Endometrial microvascular endothelial cells (primary cell): ENCODE data around the gene SLC39A10. TPM values are rescaled to one million over a fixed set of nuclear protein-coding genes. Genes with fewer than 3 reads are reported as not detected.

Source experiments
- in situ Hi-C: cut with HindIII; loops from 2 replicates; pipeline ENCODE4 v1.10.0; 2017; ENCODE audit warnings: low sequenced_read_pairs, low pct_unique_long_range_greater_than_20kb; ENCODE audit errors: inconsistent ontology term
- total RNA-seq: library from RNA; depleted of rRNA; stranded (reverse); fragments of >200 nt; gene quantifications from one replicate; pipeline ENCODE4 v1.2.3, GENCODE V29; 2015; ENCODE audit errors: inconsistent ontology term

The SLC39A10 gene
- total RNA-seq, 1 donor from 2014 or later, result 21.1 TPM

- in situ Hi-C loops, result no loop called here
These were observed 43.5 kb downstream of the SLC39A10 start for GRCh38 chr2:195700480-195700879.

DNA sequence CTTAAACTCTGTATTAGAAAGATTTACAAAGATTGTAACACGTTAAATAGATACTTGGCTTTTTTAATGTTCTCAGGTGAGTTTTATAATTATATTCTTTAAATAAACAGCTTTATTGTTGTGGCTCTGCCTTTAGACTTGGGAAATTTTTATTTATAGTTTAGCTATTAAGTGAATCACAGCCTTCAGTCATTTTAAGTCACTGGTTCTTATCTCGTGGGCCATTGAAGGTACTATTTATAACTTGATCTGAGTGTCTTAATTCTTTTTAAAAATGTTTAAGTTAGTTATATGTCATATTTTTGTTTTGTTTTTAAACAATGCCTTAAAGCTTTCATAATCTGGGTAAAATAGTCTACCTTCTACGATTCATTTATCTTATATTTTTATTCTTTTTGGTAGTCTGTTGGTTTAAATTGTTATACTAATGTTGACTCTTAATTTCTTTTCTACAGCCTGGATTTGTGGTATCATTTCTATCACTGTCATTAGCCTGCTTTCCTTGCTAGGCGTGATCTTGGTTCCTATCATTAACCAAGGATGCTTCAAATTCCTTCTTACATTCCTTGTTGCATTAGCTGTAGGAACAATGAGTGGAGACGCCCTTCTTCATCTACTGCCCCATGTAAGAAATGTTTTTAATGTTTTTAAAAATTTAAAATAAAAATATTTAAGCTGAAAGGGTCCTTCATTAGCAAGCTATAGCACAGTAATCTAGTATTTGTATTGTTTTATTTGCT is 49.3 kb downstream of the SLC39A10 start:
- in situ Hi-C loops, result no loop called here

DNA sequence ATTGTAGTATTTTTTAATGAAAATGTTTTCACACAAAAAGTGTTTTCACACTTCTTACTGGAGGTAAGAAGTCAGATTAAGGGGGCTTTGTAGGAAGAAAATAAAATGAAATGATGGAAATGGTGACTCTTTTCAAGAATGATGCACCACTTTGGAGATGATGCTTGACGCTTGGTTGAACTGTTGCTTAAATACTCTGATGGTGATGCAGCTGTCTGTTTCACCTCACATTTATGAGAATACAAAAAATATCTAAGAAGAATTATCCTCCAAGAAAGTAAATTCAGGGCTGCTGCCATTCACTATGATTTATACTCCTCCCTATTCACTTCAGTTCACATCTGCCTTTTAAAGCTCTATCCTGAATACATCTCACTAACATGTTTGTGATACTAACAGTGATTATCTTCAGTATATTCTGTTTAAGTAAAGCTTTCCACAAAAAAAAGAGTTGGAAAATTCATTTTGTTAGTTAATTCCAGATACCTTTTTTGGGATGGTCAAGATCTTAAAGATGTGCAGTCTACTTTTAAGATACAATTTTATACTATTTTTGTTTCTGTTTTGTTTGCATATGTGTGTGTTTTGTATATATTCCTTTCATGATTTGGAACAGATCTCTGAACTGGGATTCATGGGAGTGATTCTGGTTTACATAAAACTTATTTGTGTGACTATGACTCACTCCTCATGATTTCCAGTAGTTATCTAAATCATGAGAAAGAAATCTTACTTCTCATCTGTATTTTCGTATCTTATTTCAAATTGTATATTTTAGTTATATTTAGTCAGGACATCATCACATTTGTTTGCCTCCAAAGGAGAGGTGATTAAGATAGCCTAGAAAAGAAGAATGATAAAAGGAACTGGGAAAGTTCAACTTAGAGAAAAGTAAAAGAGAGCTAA is 53.1 kb downstream of the SLC39A10 start:
- in situ Hi-C loops, result no loop called here

- in situ Hi-C loops, result no loop called here
These were observed 54.5 kb downstream of the SLC39A10 start for GRCh38 chr2:195711478-195711877.

GRCh38 chr2:195716466-195716865 is 59.4 kb downstream of the SLC39A10 start:
- in situ Hi-C loops, result no loop called here

GRCh38 chr2:195721042-195721441 is 64.0 kb downstream of the SLC39A10 start:
- in situ Hi-C loops, result no loop called here

DNA sequence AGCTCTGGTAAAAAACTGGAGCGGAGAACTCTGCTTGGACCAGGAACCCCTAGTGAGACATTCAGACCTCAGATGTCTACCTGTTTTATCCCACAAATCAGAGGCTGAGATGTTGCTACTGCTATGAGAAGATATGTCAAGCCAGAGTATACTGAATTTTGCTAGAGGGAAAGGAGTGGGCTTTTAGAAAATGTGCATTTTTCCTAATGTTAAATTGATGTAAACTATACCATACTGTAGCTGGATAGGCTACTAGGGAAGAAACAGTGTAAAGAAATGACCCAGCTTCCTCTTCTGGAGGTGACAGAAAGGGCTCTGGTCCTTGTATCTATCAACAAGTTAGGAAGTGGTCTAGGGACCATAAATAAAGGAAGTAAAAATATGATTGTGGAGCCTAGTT is 65.0 kb downstream of the SLC39A10 start:
- in situ Hi-C loops, result no loop called here

GRCh38 chr2:195727106-195727505 is 70.1 kb downstream of the SLC39A10 start:
- in situ Hi-C loops, result no loop called here

GRCh38 chr2:195730912-195731311 is 73.9 kb downstream of the SLC39A10 start:
- in situ Hi-C loops, result no loop called here

- in situ Hi-C loops, result no loop called here
These were observed 75.5 kb downstream of the SLC39A10 start for GRCh38 chr2:195732574-195732973.

- in situ Hi-C loops, result no loop called here
These were observed 76.8 kb downstream of the SLC39A10 start for GRCh38 chr2:195733831-195734230.

DNA sequence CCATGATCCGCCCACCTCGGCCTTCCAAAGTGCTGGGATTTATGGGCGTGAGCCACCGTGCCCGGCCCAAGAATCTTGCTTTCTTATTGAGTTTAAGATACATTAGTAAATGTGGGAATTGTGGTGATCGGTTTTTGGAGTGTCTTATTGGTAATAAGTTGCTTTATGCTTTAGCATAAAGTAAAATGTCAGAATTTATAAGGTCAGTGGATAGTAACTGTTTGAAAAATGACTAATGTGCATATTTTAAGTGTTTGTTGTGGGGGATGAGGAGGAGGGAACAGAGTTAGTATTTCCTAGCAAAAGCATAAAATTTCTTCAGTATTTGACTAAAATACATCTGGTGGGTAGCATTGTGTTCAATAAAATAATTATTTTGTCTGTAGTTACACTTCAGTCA is 77.4 kb downstream of the SLC39A10 start:
- in situ Hi-C loops, result no loop called here

DNA sequence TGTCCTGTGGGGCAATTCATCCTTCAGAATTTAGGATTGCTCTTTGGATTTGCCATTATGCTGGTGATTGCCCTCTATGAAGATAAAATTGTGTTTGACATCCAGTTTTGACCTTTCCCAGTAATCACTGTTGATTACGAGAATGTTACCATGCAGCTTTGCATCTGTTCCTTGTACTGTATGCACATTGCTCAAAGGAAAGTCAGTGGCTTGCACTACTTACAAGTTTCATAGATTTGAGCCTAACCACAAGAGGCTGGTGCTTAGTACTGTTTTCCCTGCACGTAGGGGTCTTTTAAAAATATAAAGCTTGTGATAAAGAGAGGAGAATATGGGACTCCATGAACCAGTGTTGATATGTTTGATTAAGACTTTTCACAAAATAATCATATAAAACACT is 77.9 kb downstream of the SLC39A10 start:
- in situ Hi-C loops, result no loop called here

DNA sequence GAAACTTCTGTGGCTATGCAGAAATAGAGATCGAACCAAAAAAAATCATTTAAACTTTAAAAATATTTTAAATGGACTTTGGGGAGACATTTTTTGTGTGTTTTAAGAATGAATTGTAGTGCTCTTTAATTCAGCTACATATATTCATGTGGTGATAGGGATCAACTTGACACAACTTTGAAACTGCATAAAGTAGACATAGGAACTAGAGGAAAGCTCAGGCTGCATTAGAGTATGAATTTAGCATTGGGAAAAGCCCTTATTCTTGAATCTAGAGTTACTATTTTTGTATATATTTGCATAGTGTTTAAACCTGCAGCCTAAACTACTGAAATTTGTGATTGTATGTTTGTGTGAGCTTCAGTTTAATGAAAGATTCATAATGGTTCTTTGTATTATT is 78.3 kb downstream of the SLC39A10 start:
- in situ Hi-C loops, result no loop called here

DNA sequence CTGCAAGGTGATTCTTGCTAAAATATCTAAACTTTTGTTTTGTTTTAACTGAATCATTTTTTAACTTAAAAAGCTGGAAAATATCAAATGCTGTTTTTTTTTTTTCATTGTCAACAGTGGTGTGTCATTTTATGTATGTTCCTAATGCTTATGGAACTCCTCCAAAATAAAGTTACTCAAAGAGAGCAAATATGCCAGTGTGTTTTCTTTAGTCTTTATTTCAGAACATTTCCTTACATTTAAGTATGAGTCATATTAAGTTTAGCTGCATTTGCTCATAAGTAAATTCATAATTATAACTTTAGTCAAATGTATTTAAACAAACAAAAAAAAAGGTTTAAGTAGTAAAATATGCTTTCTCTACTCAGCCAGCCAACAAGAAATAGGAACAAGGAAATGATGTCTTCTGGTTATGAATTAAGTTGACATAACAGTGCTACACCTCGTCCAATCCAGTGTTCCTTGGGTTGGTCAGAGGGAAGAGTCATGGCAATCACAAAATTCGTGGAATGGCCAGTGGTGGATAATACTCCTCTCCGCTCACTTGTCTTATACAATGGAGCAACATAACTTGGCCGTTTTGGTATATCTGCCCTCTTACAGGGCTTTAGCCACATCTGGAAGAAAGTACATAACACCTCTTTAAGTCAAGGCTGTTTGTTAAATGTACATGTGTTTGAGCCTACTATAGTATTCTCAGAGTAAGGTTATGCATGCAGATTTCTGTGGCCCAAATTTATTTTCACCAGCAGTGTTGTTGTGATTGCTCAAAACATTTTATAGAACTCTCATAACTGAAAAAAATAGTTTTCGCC is 80.7 kb downstream of the SLC39A10 start:
- in situ Hi-C loops, result no loop called here

- in situ Hi-C loops, result no loop called here
These were observed 84.2 kb downstream of the SLC39A10 start for GRCh38 chr2:195741191-195741590.

DNA sequence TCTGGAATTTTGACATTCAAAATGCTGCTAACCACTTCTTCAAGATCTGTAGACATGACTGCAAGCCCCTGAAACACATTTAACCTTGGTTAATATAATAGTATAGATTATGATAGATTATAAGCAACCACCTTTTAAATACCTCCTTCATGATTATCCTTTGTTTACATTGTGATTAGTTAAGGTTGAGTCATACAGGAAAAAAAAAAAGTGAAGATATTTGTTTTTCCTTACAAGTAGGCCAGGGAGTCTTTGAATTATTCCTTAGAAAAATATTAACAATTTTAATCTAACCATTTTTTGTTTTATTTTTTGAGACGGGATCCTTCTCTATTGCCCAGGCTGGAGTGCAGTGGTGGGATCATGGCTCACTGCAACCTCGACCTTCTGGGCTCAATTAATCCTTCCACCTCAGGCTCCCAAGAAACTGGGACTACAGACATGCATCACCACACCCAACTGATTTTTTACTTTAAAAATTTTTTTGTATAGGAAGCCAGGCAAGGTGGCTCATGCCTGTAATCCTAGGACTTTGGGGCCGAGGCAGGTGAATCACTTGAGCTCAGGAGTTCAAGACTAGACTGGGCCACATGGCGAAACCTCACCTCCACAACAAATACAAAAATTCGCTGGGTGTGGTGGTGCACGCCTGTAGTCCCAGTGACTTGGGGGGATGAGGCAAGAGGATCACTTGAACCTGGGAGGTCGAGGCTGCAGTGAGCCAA is 99.4 kb downstream of the SLC39A10 start:
- in situ Hi-C loops, result no loop called here

DNA sequence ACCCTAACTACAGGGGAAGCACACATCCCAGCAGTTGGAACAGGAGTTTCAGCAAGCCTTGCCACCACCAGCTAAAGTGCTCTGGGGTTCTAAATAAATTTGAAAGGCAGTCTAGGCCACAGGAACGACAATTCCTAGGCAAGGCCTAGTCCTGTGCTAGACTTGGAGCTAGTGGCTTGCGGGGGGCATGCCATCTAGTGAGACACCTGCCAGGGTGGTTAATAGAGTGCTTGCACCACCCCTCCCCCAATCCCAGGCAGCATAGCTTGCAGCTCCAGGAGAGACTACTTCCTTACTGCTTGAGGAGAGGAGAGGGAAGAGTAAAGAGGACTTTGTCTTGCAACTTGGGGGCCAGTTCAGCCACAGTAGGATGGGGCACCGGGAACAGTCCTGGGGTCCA is 101.8 kb downstream of the SLC39A10 start:
- in situ Hi-C loops, result no loop called here

- in situ Hi-C loops, result no loop called here
These were observed 102.9 kb downstream of the SLC39A10 start for GRCh38 chr2:195759877-195760276.
